GM21360 (cell line): ENCODE measurements around the gene PITPNM1.
"Not testable (repeated sequence)": the region's sequence is repeated elsewhere in the genome, so short reads cannot be mapped to it uniquely, and the experiment has no call there.

Experiments
- ATAC-seq: cut with Tn5 transposase; IDR thresholded peaks from one replicate; pipeline ENCODE4 v1.9.1; 2021; ENCODE audit warnings: mild to moderate bottlenecking, moderate library complexity; ENCODE audit not compliant: unreplicated experiment

PITPNM1 gene

DNA sequence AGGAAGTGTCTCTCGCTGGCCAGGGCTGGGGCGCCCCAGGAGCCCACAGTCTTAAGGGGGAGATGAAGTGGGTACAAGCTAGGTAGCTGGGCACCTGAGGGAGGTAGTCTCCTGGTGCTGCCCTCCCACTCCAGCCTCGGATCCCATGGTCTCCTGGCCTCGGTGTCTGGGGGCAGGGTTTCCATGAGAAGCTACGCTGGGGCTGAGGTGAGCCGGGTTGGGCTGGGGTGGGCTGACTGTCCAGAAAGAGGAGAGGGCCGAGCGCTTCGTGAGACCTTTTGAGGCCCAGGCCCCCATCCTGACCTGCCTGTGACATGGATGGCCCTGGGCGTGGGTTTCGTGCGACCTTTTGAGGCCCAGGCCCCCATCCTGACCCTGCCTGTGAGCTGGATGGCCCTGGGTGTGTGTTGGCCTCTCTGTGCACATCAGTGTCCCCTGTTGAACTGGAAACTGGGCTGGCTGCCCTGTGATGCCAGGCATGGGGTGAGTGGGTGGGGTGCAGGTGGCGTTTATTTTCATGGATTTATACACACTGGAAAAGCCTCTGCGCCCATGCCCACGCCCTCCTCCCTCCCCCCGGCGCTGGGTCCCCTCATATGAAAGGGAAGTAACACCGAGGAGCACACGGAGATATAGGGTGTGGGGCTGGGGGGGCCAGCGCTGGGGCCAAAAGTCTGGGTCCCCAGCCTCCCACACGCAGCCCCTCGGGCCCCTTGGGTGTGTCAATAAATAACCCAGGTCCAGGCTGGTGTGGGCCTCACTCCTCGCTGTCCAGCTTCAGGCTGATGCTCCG is 13.7 kb downstream of the PITPNM1 start:
- ATAC-seq, result no peak

DNA sequence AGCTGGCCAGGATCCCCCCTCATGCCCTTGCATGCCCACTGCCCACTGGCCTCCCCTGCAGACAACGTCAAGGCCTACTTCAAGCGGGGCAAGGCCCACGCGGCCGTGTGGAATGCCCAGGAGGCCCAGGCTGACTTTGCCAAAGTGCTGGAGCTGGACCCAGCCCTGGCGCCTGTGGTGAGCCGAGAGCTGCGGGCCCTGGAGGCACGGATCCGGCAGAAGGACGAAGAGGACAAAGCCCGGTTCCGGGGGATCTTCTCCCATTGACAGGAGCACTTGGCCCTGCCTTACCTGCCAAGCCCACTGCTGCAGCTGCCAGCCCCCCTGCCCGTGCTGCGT is 14.5 kb downstream of the PITPNM1 start:
- ATAC-seq, result no peak

DNA sequence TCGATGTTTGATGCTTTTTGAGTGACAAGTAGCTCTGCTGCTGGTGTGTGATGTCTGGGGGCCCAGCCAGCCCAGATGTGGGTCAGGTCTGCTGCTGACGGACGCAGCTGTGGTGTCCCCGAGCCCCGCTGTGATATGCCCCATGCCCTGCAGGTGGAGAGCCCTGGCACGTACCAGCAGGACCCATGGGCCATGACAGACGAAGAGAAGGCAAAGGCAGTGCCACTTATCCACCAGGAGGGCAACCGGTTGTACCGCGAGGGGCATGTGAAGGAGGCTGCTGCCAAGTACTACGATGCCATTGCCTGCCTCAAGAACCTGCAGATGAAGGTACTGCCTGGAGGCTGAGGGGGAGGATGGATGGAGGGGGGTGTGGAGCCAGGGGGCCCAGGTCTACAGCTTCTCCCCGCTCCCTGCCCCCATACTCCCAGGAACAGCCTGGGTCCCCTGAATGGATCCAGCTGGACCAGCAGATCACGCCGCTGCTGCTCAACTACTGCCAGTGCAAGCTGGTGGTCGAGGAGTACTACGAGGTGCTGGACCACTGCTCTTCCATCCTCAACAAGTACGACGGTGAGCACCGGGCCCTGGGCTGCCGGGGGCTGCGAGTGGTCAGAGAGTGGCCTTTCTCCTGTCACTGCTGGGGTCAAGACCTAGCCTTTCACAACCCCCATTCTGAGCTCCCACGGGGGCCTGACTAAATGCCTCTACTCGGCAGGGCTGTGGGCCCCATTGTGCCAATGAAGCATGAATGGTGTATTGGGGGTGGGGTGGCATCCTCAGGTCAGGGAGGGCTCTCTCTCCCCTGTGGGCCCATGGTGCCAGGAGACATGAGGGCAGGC is 15.1 kb downstream of the PITPNM1 start:
- ATAC-seq, result no peak

DNA sequence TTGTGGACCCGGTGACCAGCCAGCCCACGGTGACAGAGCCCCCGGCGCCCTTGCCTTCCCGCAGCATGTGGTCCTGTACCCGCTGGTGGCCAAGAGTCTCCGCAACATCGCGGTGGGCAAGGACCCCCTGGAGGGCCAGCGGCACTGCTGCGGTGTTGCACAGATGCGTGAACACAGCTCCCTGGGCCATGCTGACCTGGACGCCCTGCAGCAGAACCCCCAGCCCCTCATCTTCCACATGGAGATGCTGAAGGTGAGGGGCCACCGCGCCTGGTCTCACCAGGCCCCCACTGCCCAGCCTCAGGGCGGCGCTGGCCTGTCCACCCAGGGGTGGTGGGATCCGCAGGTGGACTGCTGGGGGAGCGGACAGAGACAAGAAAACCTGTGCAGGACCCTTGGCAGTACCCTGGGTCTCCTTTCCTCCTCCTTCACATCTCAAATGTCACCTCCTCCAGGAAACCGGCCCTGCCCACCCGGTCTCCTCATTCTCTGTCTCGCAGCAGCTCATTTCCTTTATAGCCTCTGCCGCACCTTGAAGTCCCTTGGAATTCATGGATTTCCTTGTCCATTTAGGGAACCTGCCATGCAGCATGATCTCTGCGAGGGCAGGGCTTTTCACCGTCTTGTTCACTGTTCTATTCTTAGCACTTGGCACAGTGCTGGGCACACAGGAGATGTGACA is 15.8 kb downstream of the PITPNM1 start:
- ATAC-seq, result no peak

DNA sequence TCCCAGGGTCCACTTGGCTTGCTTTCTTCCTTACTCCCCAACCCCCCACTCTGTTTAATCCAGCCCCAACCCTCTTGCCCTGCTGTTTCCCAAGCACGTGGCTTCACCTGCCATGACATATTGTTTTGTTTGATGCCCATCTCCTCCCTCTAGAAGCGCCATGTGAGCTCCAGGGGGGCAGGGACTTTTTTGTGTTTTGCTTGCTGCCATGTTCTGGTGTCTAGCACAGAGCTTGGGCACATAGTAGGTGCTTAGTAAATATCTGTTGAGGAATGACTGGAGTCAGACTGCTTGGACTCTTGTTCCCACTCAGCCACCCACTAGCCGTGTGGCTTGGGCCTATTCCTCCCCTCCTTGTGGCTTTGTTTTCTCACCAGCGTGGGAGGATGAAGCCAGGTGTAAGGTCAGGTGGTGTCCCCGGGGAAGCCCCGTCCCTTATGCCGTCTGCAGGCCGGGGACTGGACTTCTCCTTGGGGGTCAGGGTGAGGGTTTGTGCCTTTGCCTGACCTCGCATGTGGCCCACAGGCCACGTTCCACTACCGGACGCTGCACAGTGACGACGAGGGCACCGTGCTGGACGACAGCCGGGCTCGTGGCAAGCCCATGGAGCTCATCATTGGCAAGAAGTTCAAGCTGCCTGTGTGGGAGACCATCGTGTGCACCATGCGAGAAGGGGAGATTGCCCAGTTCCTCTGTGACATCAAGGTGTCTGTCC is 18.5 kb downstream of the PITPNM1 start:
- ATAC-seq, result no peak

DNA sequence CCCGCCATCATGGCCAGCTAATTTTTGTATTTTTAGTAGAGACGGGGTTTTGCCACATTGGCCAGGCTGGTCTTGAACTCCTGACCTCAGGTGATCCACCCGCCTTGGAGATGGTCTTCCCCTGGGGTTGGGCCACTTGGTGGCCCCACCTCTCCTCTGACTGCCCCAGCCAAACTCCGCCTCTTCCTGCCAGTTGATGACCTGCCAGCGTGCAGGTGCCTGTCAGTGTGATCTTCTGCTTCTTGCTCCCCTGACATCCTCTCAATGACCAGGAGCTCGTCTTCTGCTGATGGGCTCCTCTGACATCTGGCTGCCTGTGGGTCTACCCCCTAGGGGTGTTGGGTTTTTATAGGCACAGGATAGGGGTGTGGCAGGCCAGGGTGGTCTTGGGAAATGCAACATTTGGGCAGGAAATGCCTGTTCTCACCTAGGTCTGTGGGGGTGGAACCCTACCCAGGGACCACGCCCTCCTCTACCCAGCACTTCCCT is 19.2 kb downstream of the PITPNM1 start:
- ATAC-seq, result not testable (repeated sequence)

DNA sequence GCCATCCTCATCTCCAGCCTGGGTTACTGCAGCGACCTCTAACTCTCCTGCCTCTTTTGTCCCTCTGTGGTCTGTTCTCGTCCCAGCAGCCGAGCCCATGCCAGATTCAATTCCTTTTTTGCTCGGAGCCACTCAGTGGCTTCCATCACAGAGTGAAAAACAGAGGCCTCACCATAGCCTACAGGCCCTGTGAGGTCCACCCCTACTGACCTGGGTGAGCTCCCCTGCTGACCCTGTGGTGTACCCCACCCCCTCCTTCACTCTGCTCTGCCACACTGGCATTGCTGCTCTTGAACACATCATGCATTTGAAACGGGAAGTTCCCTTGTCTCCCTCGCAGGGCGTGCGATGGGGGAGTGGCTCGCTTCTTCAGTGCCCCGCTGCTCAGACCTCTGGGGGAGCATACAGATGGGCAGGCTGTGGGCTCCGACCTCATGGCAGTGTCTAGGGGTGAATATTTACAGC is 20.3 kb downstream of the PITPNM1 start:
- ATAC-seq, result no peak

DNA sequence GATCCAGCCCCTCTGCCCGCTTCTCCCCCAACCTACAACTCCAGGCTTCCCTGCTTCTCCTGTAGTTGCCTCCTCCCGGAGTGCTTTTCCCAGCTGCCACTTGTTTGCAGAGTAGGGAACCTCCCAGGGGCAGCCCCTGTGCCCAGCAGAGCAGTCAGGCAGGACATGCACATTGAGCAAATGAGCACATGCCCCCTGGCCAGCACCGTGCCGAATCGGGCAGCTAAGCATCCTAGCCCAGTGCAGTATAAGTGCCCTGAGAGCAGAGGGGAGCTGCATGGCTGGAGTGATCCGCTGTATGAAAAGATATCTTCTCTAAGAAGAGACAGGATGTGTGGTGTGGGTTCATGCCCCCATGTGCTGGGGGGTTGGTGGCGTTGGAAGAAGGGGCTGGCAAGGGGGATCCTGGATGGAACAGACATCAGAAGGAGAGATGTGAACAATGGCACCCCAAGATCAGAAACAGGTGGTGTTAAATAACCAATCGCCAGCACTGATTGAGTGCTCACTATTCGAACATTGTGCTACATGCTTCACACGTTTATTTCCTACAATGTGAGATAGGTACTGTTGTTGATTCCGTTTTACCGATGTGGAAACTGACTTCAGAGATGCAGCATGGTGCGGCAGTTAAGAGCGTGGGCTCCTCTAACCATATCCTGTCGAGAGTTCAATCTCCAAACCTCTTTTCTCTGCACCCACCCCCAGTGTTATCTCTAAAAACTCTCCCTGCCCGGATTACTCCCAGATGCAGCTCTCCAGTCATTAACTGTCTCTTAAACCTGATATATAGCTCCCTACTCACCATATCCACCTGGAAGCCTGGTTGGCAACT is 21.1 kb downstream of the PITPNM1 start:
- ATAC-seq, result no peak

DNA sequence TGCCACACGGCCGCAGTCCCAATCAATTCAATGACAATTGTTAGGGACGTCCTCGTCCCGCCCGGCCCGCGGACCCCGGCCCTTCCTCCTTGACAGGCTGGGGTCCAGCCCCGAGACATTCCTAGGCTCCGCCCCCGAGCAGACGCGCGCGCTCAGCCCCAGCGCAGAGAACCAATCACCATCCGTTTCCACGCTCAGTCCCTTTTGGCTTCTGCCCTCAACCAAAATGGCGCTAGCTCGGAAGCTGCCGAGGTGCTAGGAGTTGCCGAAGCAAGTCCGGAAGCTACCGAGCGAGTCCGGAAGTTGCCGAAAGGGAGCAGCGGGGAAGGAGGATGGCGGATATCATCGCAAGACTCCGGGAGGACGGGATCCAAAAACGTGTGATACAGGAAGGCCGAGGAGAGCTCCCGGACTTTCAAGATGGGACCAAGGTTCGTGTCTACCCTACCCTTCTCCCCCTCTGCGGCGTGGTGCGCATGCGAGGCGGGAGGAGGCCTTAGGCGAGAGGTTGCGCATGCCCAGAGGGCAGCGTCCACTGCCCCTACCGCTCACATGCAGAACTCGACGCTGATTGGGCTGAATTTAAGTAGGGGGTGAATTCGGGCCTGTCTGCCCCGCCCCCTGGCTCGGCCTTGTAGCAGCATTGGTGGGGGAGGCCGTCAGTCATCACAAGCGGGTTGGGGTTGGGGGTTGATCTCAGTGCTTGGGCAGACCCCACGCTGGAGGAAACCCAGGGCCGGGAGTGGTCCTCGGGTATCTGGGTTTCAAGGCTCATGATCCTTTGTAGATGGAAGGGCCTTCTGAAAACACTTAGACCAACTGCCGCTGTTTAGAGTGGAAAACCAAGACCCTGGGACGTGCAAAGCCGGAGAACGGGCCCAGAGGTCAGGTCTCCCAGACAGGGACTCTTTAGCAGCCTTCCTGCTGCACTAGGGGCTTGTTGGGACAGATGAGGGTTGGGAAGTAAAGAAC is 22.1 kb downstream of the PITPNM1 start, which contains the start of gene AIP:
AIP (plus strand) TSS at position 200 of the 972 bp plus-strand sequence; CDS start at position 333, 133 bp downstream.
- peak; percentile 57 for ATAC-seq

DNA sequence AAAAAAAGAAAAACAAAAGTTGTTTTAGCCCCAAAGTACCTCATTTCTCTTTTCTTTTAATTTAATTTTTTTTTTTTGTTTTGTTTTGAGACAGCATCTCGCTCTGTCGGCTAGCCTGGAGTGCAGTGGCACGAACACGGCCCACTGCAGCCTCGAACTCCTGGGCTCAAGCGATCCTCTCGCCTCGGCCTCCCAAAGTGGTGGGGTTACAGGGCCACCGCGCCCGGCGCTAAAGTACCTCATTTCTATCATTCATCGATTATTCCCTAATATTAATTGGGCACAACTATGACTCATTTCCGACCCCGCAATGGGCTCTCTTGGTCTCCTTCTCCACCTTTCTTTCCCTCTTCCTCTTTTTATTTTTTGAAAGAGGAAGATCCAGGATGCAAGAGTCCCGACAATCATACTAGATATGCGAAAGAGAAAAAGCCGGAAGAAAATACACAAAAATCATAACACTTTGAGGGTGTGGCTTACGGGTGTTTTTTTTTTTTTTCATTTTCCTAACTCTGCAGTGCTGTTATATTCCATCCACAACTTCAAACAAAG is 22.8 kb downstream of the PITPNM1 start:
- no peak for ATAC-seq

DNA sequence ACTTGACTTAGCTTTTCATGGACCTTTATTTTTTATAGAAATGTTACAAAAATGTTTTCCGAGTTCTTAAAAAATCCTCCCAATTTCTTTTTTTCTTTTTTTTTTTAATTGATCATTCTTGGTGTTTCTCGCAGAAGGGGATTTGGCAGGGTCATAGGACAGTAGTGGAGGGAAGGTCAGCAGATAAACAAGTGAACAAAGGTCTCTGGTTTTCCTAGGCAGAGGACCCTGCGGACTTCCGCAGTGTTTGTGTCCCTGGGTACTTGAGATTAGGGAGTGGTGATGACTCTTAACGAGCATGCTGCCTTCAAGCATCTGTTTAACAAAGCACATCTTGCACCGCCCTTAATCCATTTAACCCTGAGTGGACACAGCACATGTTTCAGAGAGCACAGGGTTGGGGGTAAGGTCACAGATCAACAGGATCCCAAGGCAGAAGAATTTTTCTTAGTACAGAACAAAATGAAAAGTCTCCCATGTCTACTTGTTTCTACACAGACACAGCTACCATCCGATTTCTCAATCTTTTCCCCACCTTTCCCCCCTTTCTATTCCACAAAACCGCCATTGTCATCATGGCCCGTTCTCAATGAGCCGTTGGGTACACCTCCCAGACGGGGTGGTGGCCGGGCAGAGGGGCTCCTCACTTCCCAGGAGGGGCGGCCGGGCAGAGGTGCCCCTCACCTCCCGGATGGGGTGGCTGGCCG is 27.7 kb downstream of the PITPNM1 start:
- not testable (repeated sequence) for ATAC-seq

DNA sequence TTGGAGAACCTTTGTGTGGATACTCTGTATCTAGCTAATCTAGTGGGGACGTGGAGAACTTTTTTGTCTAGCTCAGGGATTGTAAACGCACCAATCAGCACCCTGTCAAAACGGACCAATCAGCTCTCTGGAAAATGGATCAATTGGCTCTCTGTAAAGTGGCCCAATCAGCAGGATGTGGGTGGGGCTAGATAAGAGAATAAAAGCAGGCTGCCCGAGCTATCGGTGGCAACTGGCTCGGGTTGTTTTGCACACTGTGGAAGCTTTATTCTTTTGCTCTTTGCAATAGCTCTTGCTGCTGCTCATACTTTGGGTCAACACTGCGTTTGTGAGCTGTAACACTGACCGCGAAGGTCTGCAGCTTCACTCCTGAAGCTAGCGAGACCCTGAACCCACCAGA is 28.5 kb downstream of the PITPNM1 start:
- ATAC-seq, result not testable (repeated sequence)

DNA sequence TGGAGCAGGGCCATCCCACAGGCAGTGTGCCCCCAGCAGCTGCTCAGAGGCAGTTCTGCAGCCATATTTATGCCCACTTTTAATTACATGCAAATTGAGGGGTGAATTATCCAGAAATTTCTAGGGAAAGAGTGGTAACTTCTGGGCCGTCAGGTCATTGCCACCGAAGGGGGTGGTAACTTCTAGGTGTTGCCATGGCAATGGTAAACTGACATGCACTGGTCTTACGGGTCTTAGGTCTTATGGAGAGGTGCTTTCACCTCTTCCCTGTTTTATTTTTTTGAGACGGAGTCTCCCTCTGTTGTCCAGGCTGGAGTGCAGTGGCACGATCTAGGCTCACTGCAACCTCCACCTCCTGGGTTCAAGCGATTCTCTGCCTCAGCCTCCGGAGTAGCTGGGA is 32.3 kb downstream of the PITPNM1 start:
- ATAC-seq, result no peak

DNA sequence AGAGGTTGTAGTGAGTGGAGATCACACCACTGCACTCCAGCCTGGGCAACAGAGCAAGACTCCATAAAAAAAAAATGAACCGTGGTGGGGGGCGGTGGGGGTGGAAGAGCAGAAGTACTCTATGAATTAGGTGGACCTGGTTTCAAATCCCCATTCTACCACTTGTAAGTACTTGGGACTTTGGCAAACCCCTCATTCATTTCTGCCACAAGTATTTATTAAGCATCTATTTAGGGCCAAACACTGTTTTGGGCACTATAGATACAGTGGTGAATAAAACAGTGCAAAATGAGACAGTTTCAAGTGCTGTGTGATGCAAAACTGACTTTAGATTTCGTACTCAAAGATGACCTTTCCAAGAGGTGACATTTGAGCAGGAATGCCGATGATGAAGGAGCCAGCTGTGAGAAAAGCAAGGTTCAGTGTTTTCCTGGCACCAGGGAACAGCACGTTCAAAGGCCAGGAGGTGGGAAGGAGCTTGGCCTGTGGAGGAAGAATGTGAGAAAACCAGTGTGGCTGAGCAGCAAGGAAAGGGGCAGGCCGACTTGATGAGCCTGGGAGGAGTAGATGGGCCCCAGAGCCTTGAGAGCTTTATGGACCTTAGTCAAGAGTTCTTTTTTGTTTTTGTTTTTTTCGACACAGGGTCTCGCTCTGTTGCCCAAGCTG is 34.7 kb downstream of the PITPNM1 start:
- no peak for ATAC-seq

DNA sequence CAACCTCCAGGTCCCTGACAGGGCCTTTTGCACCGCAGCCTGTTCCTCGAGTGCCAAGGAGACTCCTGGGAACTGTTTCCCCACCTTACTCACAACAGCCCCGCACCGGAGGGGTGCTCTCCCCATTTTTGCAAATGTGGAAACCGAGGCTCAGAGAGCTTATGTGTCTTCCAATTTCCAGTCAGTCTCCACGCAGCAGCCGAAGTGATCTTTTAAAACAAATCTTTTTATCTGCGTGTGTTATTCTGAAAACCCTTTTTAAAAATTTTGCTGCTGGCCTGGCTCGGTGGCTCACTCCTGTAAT is 35.7 kb downstream of the PITPNM1 start:
- no peak for ATAC-seq

DNA sequence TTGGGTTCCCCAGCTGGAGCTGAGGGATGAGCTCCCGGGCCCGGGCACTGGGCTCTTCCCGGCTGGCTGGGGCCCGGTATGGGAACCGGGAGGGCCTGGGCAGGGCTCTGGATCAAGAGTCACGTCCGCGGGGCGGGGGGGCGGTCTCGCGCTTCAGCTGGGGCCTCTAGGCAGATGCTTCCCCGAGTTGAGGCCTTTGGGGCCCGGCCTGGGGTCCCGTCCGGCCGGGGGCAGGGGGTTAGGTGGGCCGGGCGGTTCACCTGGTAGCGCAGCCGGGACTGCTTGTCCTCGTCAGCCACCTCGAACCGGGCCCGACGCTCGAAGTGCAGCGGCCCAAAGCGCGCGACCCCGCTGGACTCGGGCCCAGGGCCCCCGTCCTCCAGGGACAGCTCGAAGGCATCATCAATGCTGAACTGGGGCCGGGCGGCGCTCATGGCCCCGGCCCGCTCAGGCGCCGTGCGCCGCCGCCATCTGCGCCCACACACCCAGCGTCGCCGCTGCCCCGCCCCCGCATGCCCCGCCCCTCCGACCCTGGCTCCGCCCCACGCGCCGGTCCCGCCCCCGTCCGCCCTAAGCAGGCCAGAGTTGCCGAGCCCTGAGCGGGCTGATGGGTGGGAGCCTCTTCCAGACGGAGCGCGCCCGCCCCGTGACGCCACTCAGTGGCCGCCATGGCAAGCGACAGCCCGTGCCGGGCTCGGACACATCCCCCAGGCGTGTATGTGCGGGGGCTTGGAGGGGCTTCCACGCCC is 36.2 kb downstream of the PITPNM1 start, which contains the start of gene TMEM134:
TMEM134 (minus strand) TSS at position 493 of the 749 bp plus-strand sequence; CDS start at position 434, 59 bp downstream.
- ATAC-seq, result peak; percentile 51

DNA sequence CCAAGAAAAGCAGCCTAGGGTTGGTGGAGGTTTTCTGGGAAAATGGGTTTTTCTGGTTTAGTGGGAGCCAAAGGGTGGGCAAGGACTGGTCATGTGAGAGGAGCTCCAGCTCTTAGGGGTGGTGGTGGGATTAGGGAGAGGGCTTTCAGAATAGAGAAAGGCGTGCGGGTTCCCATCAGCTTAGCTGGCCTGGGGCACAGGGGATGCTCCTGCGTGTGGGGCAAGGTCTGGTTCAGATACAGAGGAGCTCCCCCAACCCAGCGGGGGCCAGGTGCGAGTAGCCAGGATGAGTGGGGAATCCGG is 36.8 kb downstream of the PITPNM1 start:
- no peak for ATAC-seq
